HEK293 (cell line): ENCODE measurements around the gene SLCO4A1.

Experiments
- BCL11A ChIP-seq: fragments of 450-650 bp; formaldehyde crosslinking; IDR thresholded peaks from 2 replicates; pipeline ENCODE4 v1.5.1; 2016; ENCODE audit warnings: low read depth, missing biosample characterization, missing genetic modification characterization
- REPIN1 ChIP-seq: fragments of 450-650 bp; formaldehyde crosslinking; IDR thresholded peaks from 2 replicates; pipeline ENCODE4 v1.5.1; 2017; ENCODE audit warnings: missing biosample characterization, missing genetic modification characterization, low read depth
- YY2 ChIP-seq: fragments of 450-650 bp; formaldehyde crosslinking; IDR thresholded peaks from 2 replicates; pipeline ENCODE4 v1.5.1; 2016; ENCODE audit warnings: missing biosample characterization, missing genetic modification characterization
- ZBTB10 ChIP-seq: fragments of 450-650 bp; formaldehyde crosslinking; IDR thresholded peaks from 2 replicates; pipeline ENCODE4 v1.5.1; 2016; ENCODE audit warnings: missing biosample characterization, missing genetic modification characterization
- ZNF311 ChIP-seq: fragments of 450-650 bp; formaldehyde crosslinking; IDR thresholded peaks from 2 replicates; pipeline ENCODE4 v1.5.1; 2017; ENCODE audit warnings: missing biosample characterization, missing genetic modification characterization, borderline replicate concordance
- ZNF366 ChIP-seq: fragments of 450-650 bp; formaldehyde crosslinking; conservative IDR thresholded peaks from 2 replicates; pipeline ENCODE4 v1.5.1; 2016; ENCODE audit warnings: missing biosample characterization, missing genetic modification characterization
- TF ChIP-seq, protein P1 (sequence below): fragments of 450-650 bp; formaldehyde crosslinking; IDR thresholded peaks from 2 replicates; pipeline ENCODE4 v1.5.1; 2016; ENCODE audit warnings: missing biosample characterization, missing genetic modification characterization
- TF ChIP-seq, protein P2 (sequence below): fragments of 450-650 bp; IDR thresholded peaks from 2 replicates; pipeline ENCODE4 v1.5.1; 2018; ENCODE audit warnings: missing biosample characterization, mild to moderate bottlenecking, missing genetic modification characterization
- TF ChIP-seq, protein P3 (sequence below): fragments of 450-650 bp; formaldehyde crosslinking; IDR thresholded peaks from 2 replicates; pipeline ENCODE4 v1.5.1; 2016; ENCODE audit warnings: missing biosample characterization, missing genetic modification characterization
- TF ChIP-seq, protein P4 (sequence below): fragments of 450-650 bp; formaldehyde crosslinking; IDR thresholded peaks from 2 replicates; pipeline ENCODE4 v1.5.1; 2017; ENCODE audit warnings: missing biosample characterization, missing genetic modification characterization

GRCh38 chr20:62595069-62595468, 47.2 kb upstream of the SLCO4A1 start:
- TF ChIP-seq, protein P1, sequence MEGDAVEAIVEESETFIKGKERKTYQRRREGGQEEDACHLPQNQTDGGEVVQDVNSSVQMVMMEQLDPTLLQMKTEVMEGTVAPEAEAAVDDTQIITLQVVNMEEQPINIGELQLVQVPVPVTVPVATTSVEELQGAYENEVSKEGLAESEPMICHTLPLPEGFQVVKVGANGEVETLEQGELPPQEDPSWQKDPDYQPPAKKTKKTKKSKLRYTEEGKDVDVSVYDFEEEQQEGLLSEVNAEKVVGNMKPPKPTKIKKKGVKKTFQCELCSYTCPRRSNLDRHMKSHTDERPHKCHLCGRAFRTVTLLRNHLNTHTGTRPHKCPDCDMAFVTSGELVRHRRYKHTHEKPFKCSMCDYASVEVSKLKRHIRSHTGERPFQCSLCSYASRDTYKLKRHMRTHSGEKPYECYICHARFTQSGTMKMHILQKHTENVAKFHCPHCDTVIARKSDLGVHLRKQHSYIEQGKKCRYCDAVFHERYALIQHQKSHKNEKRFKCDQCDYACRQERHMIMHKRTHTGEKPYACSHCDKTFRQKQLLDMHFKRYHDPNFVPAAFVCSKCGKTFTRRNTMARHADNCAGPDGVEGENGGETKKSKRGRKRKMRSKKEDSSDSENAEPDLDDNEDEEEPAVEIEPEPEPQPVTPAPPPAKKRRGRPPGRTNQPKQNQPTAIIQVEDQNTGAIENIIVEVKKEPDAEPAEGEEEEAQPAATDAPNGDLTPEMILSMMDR (tag by site-specific recombination) = no peak
- TF ChIP-seq YY2 (tag by site-specific recombination) (no peak), ZBTB10 (tag by site-specific recombination) (no peak), ZNF311 (tag by site-specific recombination) (no peak), ZNF366 (tag by site-specific recombination) (no peak), BCL11A (tag by site-specific recombination) (no peak), REPIN1 (tag by site-specific recombination) (no peak)
- TF ChIP-seq, protein P2, sequence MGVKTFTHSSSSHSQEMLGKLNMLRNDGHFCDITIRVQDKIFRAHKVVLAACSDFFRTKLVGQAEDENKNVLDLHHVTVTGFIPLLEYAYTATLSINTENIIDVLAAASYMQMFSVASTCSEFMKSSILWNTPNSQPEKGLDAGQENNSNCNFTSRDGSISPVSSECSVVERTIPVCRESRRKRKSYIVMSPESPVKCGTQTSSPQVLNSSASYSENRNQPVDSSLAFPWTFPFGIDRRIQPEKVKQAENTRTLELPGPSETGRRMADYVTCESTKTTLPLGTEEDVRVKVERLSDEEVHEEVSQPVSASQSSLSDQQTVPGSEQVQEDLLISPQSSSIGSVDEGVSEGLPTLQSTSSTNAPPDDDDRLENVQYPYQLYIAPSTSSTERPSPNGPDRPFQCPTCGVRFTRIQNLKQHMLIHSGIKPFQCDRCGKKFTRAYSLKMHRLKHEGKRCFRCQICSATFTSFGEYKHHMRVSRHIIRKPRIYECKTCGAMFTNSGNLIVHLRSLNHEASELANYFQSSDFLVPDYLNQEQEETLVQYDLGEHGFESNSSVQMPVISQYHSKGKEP = no peak
- TF ChIP-seq, protein P3, sequence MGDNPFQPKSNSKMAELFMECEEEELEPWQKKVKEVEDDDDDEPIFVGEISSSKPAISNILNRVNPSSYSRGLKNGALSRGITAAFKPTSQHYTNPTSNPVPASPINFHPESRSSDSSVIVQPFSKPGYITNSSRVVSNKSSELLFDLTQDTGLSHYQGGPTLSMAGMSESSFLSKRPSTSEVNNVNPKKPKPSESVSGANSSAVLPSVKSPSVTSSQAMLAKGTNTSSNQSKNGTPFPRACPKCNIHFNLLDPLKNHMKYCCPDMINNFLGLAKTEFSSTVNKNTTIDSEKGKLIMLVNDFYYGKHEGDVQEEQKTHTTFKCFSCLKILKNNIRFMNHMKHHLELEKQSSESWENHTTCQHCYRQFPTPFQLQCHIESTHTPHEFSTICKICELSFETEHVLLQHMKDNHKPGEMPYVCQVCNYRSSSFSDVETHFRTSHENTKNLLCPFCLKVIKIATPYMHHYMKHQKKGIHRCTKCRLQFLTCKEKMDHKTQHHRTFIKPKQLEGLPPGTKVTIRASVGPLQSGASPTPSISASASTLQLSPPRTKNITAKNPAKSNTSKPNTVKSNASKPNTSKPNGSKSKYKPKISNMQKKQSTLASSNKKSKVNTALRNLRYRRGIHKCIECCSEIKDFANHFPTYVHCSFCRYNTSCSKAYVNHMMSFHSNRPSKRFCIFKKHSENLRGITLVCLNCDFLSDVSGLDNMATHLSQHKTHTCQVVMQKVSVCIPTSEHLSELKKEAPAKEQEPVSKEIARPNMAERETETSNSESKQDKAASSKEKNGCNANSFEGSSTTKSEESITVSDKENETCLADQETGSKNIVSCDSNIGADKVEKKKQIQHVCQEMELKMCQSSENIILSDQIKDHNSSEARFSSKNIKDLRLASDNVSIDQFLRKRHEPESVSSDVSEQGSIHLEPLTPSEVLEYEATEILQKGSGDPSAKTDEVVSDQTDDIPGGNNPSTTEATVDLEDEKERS (tag by site-specific recombination) = no peak
- TF ChIP-seq, protein P4, sequence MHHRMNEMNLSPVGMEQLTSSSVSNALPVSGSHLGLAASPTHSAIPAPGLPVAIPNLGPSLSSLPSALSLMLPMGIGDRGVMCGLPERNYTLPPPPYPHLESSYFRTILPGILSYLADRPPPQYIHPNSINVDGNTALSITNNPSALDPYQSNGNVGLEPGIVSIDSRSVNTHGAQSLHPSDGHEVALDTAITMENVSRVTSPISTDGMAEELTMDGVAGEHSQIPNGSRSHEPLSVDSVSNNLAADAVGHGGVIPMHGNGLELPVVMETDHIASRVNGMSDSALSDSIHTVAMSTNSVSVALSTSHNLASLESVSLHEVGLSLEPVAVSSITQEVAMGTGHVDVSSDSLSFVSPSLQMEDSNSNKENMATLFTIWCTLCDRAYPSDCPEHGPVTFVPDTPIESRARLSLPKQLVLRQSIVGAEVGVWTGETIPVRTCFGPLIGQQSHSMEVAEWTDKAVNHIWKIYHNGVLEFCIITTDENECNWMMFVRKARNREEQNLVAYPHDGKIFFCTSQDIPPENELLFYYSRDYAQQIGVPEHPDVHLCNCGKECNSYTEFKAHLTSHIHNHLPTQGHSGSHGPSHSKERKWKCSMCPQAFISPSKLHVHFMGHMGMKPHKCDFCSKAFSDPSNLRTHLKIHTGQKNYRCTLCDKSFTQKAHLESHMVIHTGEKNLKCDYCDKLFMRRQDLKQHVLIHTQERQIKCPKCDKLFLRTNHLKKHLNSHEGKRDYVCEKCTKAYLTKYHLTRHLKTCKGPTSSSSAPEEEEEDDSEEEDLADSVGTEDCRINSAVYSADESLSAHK (tag by site-specific recombination) = no peak
